VCaP (cell line): ENCODE data around the gene CAMTA2.

Experiments used
- H3K27ac ChIP-seq: fragments of 450-650 bp; 2 replicates; pipeline ENCODE4 v1.5.1; 2017
- TF ChIP-seq, protein P1 (sequence below): fragments of 450-650 bp; conservative IDR thresholded peaks from 2 replicates; pipeline ENCODE4 v1.5.1; 2017; ENCODE audit warnings: mild to moderate bottlenecking, moderate library complexity

Gene CAMTA2

DNA sequence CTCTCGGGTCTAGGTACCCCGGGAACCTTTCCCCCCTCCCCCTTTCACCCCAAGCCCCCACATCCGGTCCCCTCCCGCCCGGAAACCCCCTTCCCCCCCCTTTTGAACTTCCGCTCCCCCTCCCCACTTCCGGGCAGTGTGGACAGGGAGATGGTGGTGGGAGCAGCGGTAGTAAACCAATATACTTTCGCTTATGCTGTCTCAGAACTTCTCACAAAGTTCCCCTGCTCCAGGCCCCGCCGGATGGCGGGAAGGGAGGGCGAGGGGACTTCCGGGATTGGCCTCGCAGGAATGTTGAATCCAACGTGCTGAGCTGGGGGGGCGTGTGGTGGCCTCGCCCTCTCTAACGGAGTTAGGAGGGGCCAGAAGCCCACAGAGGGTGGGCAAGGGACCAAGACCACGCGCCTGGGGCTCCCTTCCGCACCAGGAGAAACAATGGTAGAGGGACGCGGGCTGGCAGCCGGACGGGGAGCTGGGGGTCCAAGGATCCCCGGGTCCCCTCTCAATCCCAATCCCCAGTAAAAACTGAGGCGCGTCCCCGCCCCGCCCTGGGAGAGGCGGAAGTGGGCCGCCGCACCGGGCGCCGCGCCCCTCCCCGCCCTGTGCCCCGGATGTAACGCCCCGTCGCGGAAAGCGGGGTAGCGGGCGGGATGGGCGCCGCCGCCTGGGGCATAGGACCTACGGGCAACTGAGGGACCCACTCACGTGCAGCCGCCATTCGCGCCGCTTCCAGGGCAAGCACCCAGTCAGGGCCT lies 39.9 kb downstream of the CAMTA2 start:
- H3K27ac ChIP-seq, result peak overlapping the region; percentile 91
- TF ChIP-seq, protein P1, sequence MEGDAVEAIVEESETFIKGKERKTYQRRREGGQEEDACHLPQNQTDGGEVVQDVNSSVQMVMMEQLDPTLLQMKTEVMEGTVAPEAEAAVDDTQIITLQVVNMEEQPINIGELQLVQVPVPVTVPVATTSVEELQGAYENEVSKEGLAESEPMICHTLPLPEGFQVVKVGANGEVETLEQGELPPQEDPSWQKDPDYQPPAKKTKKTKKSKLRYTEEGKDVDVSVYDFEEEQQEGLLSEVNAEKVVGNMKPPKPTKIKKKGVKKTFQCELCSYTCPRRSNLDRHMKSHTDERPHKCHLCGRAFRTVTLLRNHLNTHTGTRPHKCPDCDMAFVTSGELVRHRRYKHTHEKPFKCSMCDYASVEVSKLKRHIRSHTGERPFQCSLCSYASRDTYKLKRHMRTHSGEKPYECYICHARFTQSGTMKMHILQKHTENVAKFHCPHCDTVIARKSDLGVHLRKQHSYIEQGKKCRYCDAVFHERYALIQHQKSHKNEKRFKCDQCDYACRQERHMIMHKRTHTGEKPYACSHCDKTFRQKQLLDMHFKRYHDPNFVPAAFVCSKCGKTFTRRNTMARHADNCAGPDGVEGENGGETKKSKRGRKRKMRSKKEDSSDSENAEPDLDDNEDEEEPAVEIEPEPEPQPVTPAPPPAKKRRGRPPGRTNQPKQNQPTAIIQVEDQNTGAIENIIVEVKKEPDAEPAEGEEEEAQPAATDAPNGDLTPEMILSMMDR, result no peak

DNA sequence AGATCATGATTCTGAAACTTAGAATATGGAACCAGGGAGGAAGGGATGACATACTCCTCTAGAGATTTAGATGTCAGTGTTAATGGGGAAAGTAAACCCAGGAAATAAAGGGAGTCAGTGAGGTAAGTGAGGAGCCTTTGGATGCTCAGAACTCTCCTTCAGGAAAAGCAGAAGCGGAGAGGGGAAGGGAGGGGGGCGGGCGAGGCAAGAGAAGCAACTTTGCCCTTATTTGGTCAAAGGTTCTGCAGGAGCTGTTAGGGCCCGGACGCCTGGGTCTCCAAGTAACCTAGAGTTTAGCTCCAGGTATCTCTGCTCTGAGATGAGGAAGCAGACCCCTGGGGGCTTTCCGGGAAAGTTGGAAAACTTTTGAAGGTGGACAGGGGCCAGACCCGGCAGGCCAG lies 40.5 kb downstream of the CAMTA2 start:
- H3K27ac ChIP-seq, result peak overlapping the region; percentile 91
- TF ChIP-seq, protein P1, result no peak

DNA sequence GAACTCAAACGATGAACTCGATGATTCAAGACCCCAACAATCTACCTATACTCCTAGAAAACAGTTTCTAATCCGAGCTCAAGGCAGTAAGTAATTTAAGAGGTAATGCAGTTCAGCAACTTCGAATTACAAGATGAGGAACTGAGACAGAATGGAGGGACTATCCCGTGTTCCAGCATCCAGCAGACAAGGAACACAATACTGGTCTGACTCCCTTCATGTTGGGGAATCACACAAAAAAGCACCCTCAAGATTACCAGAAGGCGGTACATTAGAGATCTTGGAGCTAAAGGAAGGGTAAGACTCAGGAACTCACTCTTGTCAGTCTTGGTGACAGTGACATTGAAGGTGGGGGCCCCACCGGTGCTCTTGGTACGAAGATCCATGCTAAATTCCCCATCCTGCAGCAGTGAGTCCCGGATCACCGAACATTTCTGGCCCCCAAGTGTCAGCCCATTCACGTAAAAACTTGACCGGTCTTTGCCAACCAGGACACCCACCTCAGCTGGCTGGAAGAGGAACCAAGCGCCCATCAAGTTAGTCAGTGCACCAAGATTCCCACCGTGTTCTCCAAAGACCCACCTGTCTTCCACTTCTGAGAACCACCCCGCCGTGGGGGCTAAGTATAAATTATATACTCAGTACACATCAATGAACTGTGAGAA lies 41.0 kb downstream of the CAMTA2 start:
- TF ChIP-seq, protein P1, result no peak
- peak overlapping the region; percentile 91 for H3K27ac ChIP-seq

DNA sequence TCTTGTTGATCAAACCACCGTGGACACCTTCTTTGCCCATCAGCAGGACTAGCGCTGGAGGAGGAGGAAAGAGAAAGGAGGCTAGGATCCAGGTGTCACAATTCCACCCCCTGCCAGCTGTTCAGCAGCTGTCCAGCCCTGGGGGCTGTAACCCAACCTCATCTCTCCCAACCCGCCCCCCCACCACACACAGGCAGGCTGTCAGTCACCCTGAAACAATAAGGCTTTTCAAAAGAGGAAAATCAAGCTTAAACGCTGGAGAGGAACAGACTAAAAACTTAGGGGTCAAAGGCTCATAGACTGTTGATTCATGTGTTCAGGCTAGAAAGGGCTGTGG lies 41.6 kb downstream of the CAMTA2 start:
- no peak overlapping the region for H3K27ac ChIP-seq
- TF ChIP-seq, protein P1, result no peak

DNA sequence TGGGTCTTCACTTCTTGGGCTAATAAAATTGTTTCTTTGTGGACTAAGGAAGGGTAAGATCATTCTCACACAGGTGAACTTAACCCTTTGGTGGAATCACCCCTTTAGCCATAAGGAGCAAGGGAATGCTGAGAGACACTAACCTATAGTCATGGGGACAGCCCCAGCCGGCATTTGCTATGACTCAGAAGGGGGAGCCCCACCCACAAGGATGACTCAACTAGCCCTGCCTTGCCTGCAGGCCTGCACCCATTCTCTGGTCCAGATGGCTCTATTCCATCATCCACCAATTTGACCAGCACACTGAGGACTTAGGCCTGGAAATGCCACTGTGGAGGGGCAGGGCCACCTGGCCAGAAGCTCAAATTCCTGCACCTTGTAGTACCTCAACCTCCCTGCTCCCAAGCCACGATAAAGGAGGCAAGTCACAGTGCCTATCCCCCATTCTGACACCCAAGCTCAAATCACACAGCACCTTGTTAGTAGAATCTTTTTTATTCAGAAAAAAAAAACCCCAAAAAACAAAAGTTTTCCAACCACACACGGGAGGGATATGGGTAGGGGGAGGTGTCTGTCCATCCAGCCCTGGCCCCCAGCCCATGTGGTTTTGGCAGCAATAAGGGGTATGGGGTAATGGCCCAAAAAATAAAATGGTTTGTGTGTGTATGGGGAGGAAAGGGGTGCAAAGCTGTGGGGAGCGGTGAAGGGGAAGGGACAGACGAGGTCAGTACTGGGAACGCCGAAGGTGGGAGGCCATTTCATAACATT lies 42.1 kb downstream of the CAMTA2 start:
- no peak overlapping the region for H3K27ac ChIP-seq
- TF ChIP-seq, protein P1, result no peak

DNA sequence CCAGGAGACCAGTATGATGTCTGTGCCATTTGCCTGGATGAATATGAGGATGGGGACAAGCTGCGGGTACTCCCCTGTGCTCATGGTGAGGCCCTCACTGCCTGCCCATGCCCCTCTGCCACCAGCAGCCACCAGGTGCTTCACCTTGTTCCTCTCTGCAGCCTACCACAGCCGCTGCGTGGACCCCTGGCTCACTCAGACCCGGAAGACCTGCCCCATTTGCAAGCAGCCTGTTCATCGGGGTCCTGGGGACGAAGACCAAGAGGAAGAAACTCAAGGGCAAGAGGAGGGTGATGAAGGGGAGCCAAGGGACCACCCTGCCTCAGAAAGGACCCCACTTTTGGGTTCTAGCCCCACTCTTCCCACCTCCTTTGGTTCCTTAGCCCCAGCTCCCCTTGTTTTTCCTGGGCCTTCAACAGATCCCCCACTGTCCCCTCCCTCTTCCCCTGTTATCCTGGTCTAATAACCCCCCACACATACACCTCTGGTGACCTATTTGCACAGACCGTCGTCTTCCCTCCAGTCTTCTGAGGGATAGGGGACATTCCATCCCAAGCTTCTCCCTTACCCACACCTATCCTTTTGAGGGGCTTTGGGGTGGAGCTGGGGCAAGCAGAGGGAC lies 42.8 kb downstream of the CAMTA2 start:
- H3K27ac ChIP-seq, result no peak overlapping the region
- TF ChIP-seq, protein P1, result no peak

DNA sequence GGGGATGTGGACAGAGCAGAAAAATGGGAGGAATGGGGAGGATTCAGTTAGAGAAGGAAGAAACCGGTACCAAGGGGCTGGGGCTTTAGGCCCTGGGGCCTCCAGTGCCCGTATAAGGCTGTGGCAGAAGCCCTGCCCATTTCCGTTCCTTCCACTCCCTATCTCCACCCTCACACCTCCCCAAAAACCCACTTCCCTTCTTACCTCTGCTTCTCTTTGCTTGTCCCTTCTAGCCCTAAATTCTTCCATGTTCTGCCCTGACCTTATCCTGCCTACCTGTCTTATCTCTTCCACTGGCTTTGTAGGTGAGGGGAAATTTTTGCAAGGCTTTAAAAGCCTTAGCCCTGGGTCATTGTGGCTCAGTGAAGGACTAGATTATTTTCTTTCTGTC lies 43.3 kb downstream of the CAMTA2 start:
- TF ChIP-seq, protein P1, result no peak
- H3K27ac ChIP-seq, result no peak overlapping the region
